ENCODE measurements around the gene FOXD1. TPM values are rescaled to one million over a fixed set of nuclear protein-coding genes. Genes with fewer than 3 reads are reported as not detected.

The FOXD1 gene
- total and polyA plus RNA-seq, 2 of the 8 experiments (the other 6 are each of a cell fraction or from before 2014, with no cell fraction given), result 0.11 to 1.1 TPM

DNA sequence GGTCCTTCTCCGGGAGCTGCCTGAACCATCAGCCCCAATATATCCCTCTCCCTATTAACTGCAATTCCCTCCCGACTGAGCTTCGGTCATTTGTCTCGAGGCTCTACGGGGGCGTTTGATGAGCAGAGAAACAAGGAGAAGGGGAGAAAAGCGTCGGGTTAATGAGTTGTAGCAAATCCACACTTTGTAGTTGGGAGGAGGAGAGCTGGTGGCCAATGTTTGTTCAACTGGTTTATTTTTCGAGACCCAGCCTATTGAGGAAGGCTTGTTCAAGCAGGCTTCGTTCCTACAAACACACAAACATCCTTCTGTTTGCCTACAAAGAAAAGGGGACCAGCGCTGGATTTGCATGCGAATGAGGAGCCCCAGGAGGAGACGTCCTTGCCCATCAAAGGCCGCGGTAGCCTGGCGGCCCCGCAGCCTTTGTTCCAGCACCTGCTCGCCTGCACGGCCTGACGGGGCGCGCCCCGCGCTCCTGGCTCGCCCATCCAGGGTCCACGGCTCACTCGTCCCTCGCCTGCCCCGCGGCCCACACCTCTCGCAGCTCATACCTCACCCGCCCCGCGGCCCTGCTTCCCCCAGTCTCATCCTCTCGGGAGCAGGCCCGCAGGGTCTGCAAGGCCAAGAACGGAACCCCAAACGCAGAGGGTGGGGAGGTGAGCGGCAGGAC is 4.6 kb downstream of the FOXD1 start (continued):
- TF ChIP-seq CHD7 (IDR thresholded peaks at IDR 0.05; ENCODE audit: insufficient replicate concordance, low read length) (peak; percentile 64), TEAD4 (IDR thresholded peaks at IDR 0.05; ENCODE audit: low read depth, low read length) (no peak), HDAC2 (IDR thresholded peaks at IDR 0.05; ENCODE audit: borderline replicate concordance in 1 of 2, low read depth in 2 of 2, low read length in 2 of 2) (peak in 1 of 2 experiments; percentile 67; a peak in 1 of 4 replicates), NANOG (IDR thresholded peaks at IDR 0.05; ENCODE audit: insufficient read depth, low read depth, low read length, poor library complexity, severe bottlenecking) (peak; percentile 91), CEBPB (IDR thresholded peaks at IDR 0.05; ENCODE audit: low read depth, low read length) (no peak), EGR1 (IDR thresholded peaks at IDR 0.05; ENCODE audit: borderline replicate concordance, low read depth, low read length) (0 out of 2 replicates have a peak, but pooled peaks have one; percentile 23), KDM4A (IDR thresholded peaks at IDR 0.05; ENCODE audit: low read depth, low read length, severe bottlenecking) (peak; percentile 67), KDM1A (IDR thresholded peaks at IDR 0.05; ENCODE audit: borderline replicate concordance, low read length) (0 out of 2 replicates have a peak, but pooled peaks have one; percentile 37), CTBP2 (IDR thresholded peaks at IDR 0.05; ENCODE audit: borderline replicate concordance, insufficient read depth, insufficient read length, low read length) (peak; percentile 98), BACH1 (IDR thresholded peaks at IDR 0.05; ENCODE audit: low read length) (peak; percentile 27)

Data from H1 (cell line).